Panc1 (cell line): ENCODE results near the gene ANTXR1. TPM values are rescaled to one million over a fixed set of nuclear protein-coding genes. Genes with fewer than 3 reads are reported as not detected.

Source experiments
- ATAC-seq: fragments of 200-7000 bp; cut with Tn5 transposase; 2 replicates; pipeline ENCODE4 v1.9.1; 2020; ENCODE audit warnings: mild to moderate bottlenecking, moderate library complexity
- BruUV-seq: library from RNA; stranded (reverse); fragments of 400-500 nt; replicated peaks from 2 replicates; lab custom pipeline; 2021; lab: Mats Ljungman, UMichigan
- CTCF ChIA-PET: fragments of 300-600 bp; sonication (Branson Sonifier 250); formaldehyde crosslinking; loops from one replicate; lab custom pipeline; 2022; ENCODE audit warnings: antibody characterized with exemption; lab: Charles Lee
- POLR2A ChIA-PET: fragments of 300-600 bp; sonication (Branson Sonifier 250); formaldehyde crosslinking; loops from one replicate; lab custom pipeline; 2022; ENCODE audit warnings: antibody characterized with exemption; lab: Charles Lee
- DNase-seq: peaks from one replicate; pipeline ENCODE4 v3.0.0-alpha.2; 2010; ENCODE audit warnings: low read depth, low spot score
- H3K27ac ChIP-seq: 2 replicates; pipeline ENCODE4 v1.5.1; 2011; ENCODE audit warnings: mild to moderate bottlenecking, low read length, inconsistent platforms
- H3K27me3 ChIP-seq: fragments of 200-500 bp; sonication (Bioruptor generic); 2 replicates; pipeline ENCODE4 v1.6.0; 2014; ENCODE audit warnings: low read length, inconsistent platforms; ENCODE audit not compliant: control insufficient read depth, insufficient read depth
- H3K36me3 ChIP-seq: fragments of 200-500 bp; sonication (Bioruptor generic); 2 replicates; pipeline ENCODE4 v1.5.1; 2014; ENCODE audit warnings: inconsistent platforms, mild to moderate bottlenecking, low read length, moderate library complexity; ENCODE audit not compliant: control insufficient read depth, insufficient read depth
- H3K4me1 ChIP-seq: 2 replicates; pipeline ENCODE4 v1.5.1; 2011; ENCODE audit warnings: inconsistent platforms, mild to moderate bottlenecking, low read length, moderate library complexity; ENCODE audit not compliant: control insufficient read depth, insufficient read depth
- H3K4me3 ChIP-seq, 2 experiments: 2 replicates each; pipeline ENCODE4 v1.5.1; 2011 to 2012; ENCODE audit warnings: low read depth in 2 of 2, low read length in 2 of 2, mild to moderate bottlenecking in 2 of 2, inconsistent platforms in 1 of 2, moderate library complexity in 1 of 2
- H3K9me3 ChIP-seq: fragments of 200-500 bp; sonication (Bioruptor generic); 2 replicates; pipeline ENCODE4 v1.5.1; 2014; ENCODE audit warnings: low read depth, mild to moderate bottlenecking, inconsistent platforms, low read length, moderate library complexity; ENCODE audit not compliant: control insufficient read depth, insufficient read depth
- CTCF ChIP-seq: fragments of 450-650 bp; IDR thresholded peaks from 2 replicates; pipeline ENCODE4 v1.5.1; 2017; ENCODE audit warnings: mild to moderate bottlenecking
- POLR2AphosphoS5 ChIP-seq: IDR thresholded peaks from 2 replicates; pipeline ENCODE4 v1.6.1; 2012; ENCODE audit warnings: mild to moderate bottlenecking, low read depth, low read length, moderate library complexity
- REST ChIP-seq, 2 experiments: IDR thresholded peaks; 2 replicates each; pipeline ENCODE4 v1.6.1; 2011 to 2012; ENCODE audit warnings: low read depth in 2 of 2, control low read depth in 1 of 2, low read length in 1 of 2, mild to moderate bottlenecking in 1 of 2, moderate library complexity in 1 of 2; ENCODE audit not compliant: insufficient read depth in 1 of 2
- SIN3A ChIP-seq: IDR thresholded peaks from 2 replicates; pipeline ENCODE4 v1.6.1; 2012; ENCODE audit warnings: low read depth, mild to moderate bottlenecking, low read length, moderate library complexity, borderline replicate concordance; ENCODE audit not compliant: insufficient read depth
- TCF7L2 ChIP-seq: IDR thresholded peaks from 2 replicates; pipeline ENCODE4 v1.6.1; 2011; ENCODE audit warnings: mild to moderate bottlenecking, low read depth, low read length, inconsistent platforms
- in situ Hi-C: cut with HindIII; loops from 2 replicates; pipeline ENCODE4 v1.10.0; 2016; ENCODE audit warnings: low sequenced_read_pairs, low pct_unique_long_range_greater_than_20kb
- intact Hi-C: fragments of 100-400 bp; cut with micrococcal nuclease; formaldehyde crosslinking; loops from one replicate; pipeline ENCODE4 v1.10.0; 2022; ENCODE audit not compliant: unreplicated experiment
- total RNA-seq: library from RNA; stranded (reverse); gene quantifications from one replicate; pipeline ENCODE4 v1.2.1, GENCODE V29; 2021; ENCODE audit not compliant: unreplicated experiment

The ANTXR1 gene
- total RNA-seq, 1 experiment from 2014 or later = 132 TPM

GRCh38 chr2:69271831-69272257 lies 258.9 kb downstream of the ANTXR1 start:
- no TSS peak for BruUV-seq
- H3K9me3 ChIP-seq = no peaks in the 10 kb centered on the region
- no peaks in the 10 kb centered on the region for H3K4me1 ChIP-seq
- H3K27ac ChIP-seq = no peak overlapping the region; the same call in 1 of the 2 replicates
- ChIA-PET POLR2A (no interaction called here), CTCF (no interaction called here)
- TF ChIP-seq CTCF = no peak
- TF ChIP-seq REST (IDR thresholded peaks at IDR 0.05; ENCODE audit: insufficient read depth in 1 of 2, low read depth in 2 of 2, low read length in 1 of 2) = no peak
- no peak for TF ChIP-seq POLR2AphosphoS5
- TF ChIP-seq TCF7L2 = no peak
- TF ChIP-seq SIN3A = no peak
- intact Hi-C loops = no loop called here
- ATAC-seq = no peak
- H3K36me3 ChIP-seq = no peaks in the 10 kb centered on the region
- no peaks in the 10 kb centered on the region for H3K27me3 ChIP-seq
- H3K4me3 ChIP-seq = no peak overlapping the region
- in situ Hi-C loops = no loop called here
- no peak for DNase-seq

GRCh38 chr2:69272803-69273471 lies 260.0 kb downstream of the ANTXR1 start:
- CTCF ChIA-PET = no interaction called here
- no TSS peak for BruUV-seq
- H3K9me3 ChIP-seq = no peaks in the 10 kb centered on the region
- POLR2A ChIA-PET = interaction anchor here (0.6 kb wide), 1 partner anchor 72 kb away, joined by 5 read pairs; no protein-coding TSS in a partner anchor
- H3K27me3 ChIP-seq = no peaks in the 10 kb centered on the region
- DNase-seq = no peak
- in situ Hi-C loops = no loop called here
- intact Hi-C loops = no loop called here
- ATAC-seq = peak; percentile 56
- H3K36me3 ChIP-seq = no peaks in the 10 kb centered on the region
- H3K4me3 ChIP-seq = no peak overlapping the region
- 0 out of 2 replicates have a peak overlapping the region, but pooled peaks have one; percentile 31 for H3K27ac ChIP-seq
- TF ChIP-seq SIN3A = no peak
- no peak for TF ChIP-seq POLR2AphosphoS5
- TF ChIP-seq REST (IDR thresholded peaks at IDR 0.05; ENCODE audit: insufficient read depth in 1 of 2, low read depth in 2 of 2, low read length in 1 of 2) = no peak
- no peak for TF ChIP-seq TCF7L2
- no peaks in the 10 kb centered on the region for H3K4me1 ChIP-seq
